SJCRH30 (cell line): ENCODE results near the gene ALG2. TPM values are rescaled to one million over a fixed set of nuclear protein-coding genes. Genes with fewer than 3 reads are reported as not detected.
"Not testable (repeated sequence)": the region's sequence is repeated elsewhere in the genome, so short reads cannot be mapped to it uniquely, and the experiment has no call there.

Experiments
- DNase-seq, 2 experiments: peaks; one replicate each; pipeline ENCODE4 v3.0.0-alpha.2; 2015 to 2020
- H3K27ac ChIP-seq: fragments of 250-450 bp; sonication (Bioruptor Pico); 2 replicates; pipeline ENCODE4 v1.5.1; 2020; ENCODE audit warnings: mild to moderate bottlenecking, moderate library complexity
- H3K27me3 ChIP-seq: fragments of 250-450 bp; sonication (Bioruptor Pico); 2 replicates; pipeline ENCODE4 v1.5.1; 2020; ENCODE audit warnings: mild to moderate bottlenecking, moderate library complexity
- H3K36me3 ChIP-seq: fragments of 250-450 bp; sonication (Bioruptor Pico); 2 replicates; pipeline ENCODE4 v1.5.1; 2020; ENCODE audit warnings: mild to moderate bottlenecking, moderate library complexity
- H3K4me1 ChIP-seq: fragments of 250-450 bp; sonication (Bioruptor Pico); 2 replicates; pipeline ENCODE4 v1.5.1; 2020; ENCODE audit warnings: mild to moderate bottlenecking, moderate library complexity
- H3K4me3 ChIP-seq: fragments of 250-450 bp; sonication (Bioruptor Pico); 2 replicates; pipeline ENCODE4 v1.5.1; 2020; ENCODE audit warnings: mild to moderate bottlenecking, moderate library complexity
- H3K9me3 ChIP-seq: fragments of 250-450 bp; sonication (Bioruptor Pico); replicated peaks from 2 replicates; pipeline ENCODE4 v1.5.1; 2020; ENCODE audit warnings: mild to moderate bottlenecking, moderate library complexity
- total RNA-seq: library from RNA; depleted of rRNA; stranded (reverse); fragments of >200 nt; shearing (Covaris generic); gene quantifications from 2 replicates; pipeline ENCODE4 v1.2.3, GENCODE V29; 2014

Gene ALG2
- total RNA-seq, 1 experiment from 2014 or later = 38.7 TPM

- no peak overlapping the region for H3K4me3 ChIP-seq
- no peaks in the 10 kb centered on the region for H3K36me3 ChIP-seq
- no peak overlapping the region; the same call in 1 of the 2 replicates for H3K27ac ChIP-seq
- H3K9me3 ChIP-seq = peaks cover 4% of the 10 kb centered on the region; the same call in 1 of the 2 replicates
- H3K27me3 ChIP-seq = no peaks in the 10 kb centered on the region
- no peak for DNase-seq
- peaks cover 11% of the 10 kb centered on the region for H3K4me1 ChIP-seq
Observed at GRCh38 chr9:99253134-99253533, 31.4 kb upstream of the ALG2 start.

GRCh38 chr9:99251157-99251556, 29.4 kb upstream of the ALG2 start:
- Histone ChIP-seq H3K36me3 (no peaks in the 10 kb centered on the region), H3K4me3 (no peak overlapping the region), H3K27ac (no peak overlapping the region), H3K27me3 (no peaks in the 10 kb centered on the region), H3K9me3 (peaks cover 4% of the 10 kb centered on the region; the same call in 1 of the 2 replicates), H3K4me1 (peaks cover 11% of the 10 kb centered on the region)
- no peak for DNase-seq

- Histone ChIP-seq H3K4me3 (no peak overlapping the region), H3K27ac (no peak overlapping the region)
- no peak for DNase-seq
Observed at GRCh38 chr9:99249619-99250018, 27.9 kb upstream of the ALG2 start.

GRCh38 chr9:99244344-99245260, 22.9 kb upstream of the ALG2 start:
- no peak for DNase-seq
- no peak overlapping the region for H3K4me3 ChIP-seq

More at GRCh38 chr9:99249619-99250018, 27.9 kb upstream of the ALG2 start:
- Histone ChIP-seq H3K9me3 (peaks cover 4% of the 10 kb centered on the region; the same call in 1 of the 2 replicates), H3K27me3 (no peaks in the 10 kb centered on the region), H3K4me1 (peaks cover 11% of the 10 kb centered on the region), H3K36me3 (0 out of 2 replicates have a peak, but pooled peaks cover 2% of the 10 kb centered on the region)

GRCh38 chr9:99241106-99241505, 19.4 kb upstream of the ALG2 start:
- Histone ChIP-seq H3K27ac (no peak overlapping the region), H3K36me3 (0 out of 2 replicates have a peak, but pooled peaks cover 2% of the 10 kb centered on the region), H3K4me1 (peaks cover 10% of the 10 kb centered on the region), H3K27me3 (no peaks in the 10 kb centered on the region), H3K9me3 (0 out of 2 replicates have a peak, but pooled peaks cover 2% of the 10 kb centered on the region), H3K4me3 (no peak overlapping the region)
- no peak for DNase-seq

More at GRCh38 chr9:99244344-99245260, 22.9 kb upstream of the ALG2 start:
- Histone ChIP-seq H3K27me3 (no peaks in the 10 kb centered on the region), H3K9me3 (0 out of 2 replicates have a peak, but pooled peaks cover 6% of the 10 kb centered on the region), H3K4me1 (peaks cover 6% of the 10 kb centered on the region), H3K27ac (no peak overlapping the region), H3K36me3 (0 out of 2 replicates have a peak, but pooled peaks cover 2% of the 10 kb centered on the region)

GRCh38 chr9:99239341-99240060, 17.8 kb upstream of the ALG2 start:
- Histone ChIP-seq H3K4me3 (no peak overlapping the region), H3K4me1 (peaks cover 10% of the 10 kb centered on the region), H3K27ac (no peak overlapping the region), H3K9me3 (0 out of 2 replicates have a peak, but pooled peaks cover 2% of the 10 kb centered on the region), H3K27me3 (no peaks in the 10 kb centered on the region), H3K36me3 (no peaks in the 10 kb centered on the region)
- peak; percentile 55 to 56 for DNase-seq

GRCh38 chr9:99238331-99238730, 16.6 kb upstream of the ALG2 start:
- Histone ChIP-seq H3K27me3 (no peaks in the 10 kb centered on the region), H3K36me3 (0 out of 2 replicates have a peak, but pooled peaks cover under 1% of the 10 kb centered on the region), H3K27ac (no peak overlapping the region), H3K9me3 (0 out of 2 replicates have a peak, but pooled peaks cover 2% of the 10 kb centered on the region), H3K4me3 (no peak overlapping the region), H3K4me1 (peaks cover 10% of the 10 kb centered on the region)
- DNase-seq = no peak

- H3K9me3 ChIP-seq, H3K27ac ChIP-seq, DNase-seq, H3K36me3 ChIP-seq, H3K27me3 ChIP-seq, H3K4me3 ChIP-seq: not testable (repeated sequence)
- H3K4me1 ChIP-seq = peaks cover 10% of the 10 kb centered on the region
Observed at GRCh38 chr9:99237849-99238248, 16.1 kb upstream of the ALG2 start.

- H3K4me1 ChIP-seq = peaks cover 13% of the 10 kb centered on the region
- 0 out of 2 replicates have a peak, but pooled peaks cover under 1% of the 10 kb centered on the region for H3K9me3 ChIP-seq
- H3K4me3 ChIP-seq = no peak overlapping the region
- H3K27ac ChIP-seq = no peak overlapping the region
- no peaks in the 10 kb centered on the region for H3K27me3 ChIP-seq
- peaks cover 10% of the 10 kb centered on the region for H3K36me3 ChIP-seq
- DNase-seq = no peak
Observed at GRCh38 chr9:99237356-99237755, 15.6 kb upstream of the ALG2 start.

- H3K27me3 ChIP-seq = no peaks in the 10 kb centered on the region
- peak in 1 of 2 experiments; percentile 20 for DNase-seq
- no peaks in the 10 kb centered on the region for H3K9me3 ChIP-seq
- H3K4me3 ChIP-seq = no peak overlapping the region
- H3K36me3 ChIP-seq = peaks cover 13% of the 10 kb centered on the region
- H3K4me1 ChIP-seq = peaks cover 13% of the 10 kb centered on the region
- H3K27ac ChIP-seq = no peak overlapping the region
Observed at GRCh38 chr9:99235926-99236634, 14.3 kb upstream of the ALG2 start.

GRCh38 chr9:99235069-99235468, 13.3 kb upstream of the ALG2 start:
- Histone ChIP-seq H3K27me3 (no peaks in the 10 kb centered on the region), H3K4me1 (peaks cover 11% of the 10 kb centered on the region), H3K36me3 (peaks cover 22% of the 10 kb centered on the region), H3K27ac (no peak overlapping the region), H3K4me3 (no peak overlapping the region), H3K9me3 (no peaks in the 10 kb centered on the region)
- no peak for DNase-seq

GRCh38 chr9:99234618-99235017, 12.9 kb upstream of the ALG2 start:
- DNase-seq = no peak
- H3K27me3 ChIP-seq = no peaks in the 10 kb centered on the region

GRCh38 chr9:99231711-99232110, 10.0 kb upstream of the ALG2 start:
- H3K4me1 ChIP-seq = peaks cover 3% of the 10 kb centered on the region; the same call in 1 of the 2 replicates
- peak; percentile 38 to 54 for DNase-seq
- H3K27me3 ChIP-seq = no peaks in the 10 kb centered on the region
- no peak overlapping the region for H3K4me3 ChIP-seq
- H3K27ac ChIP-seq = no peak overlapping the region
- peaks cover 43% of the 10 kb centered on the region for H3K36me3 ChIP-seq
- no peaks in the 10 kb centered on the region for H3K9me3 ChIP-seq

More at GRCh38 chr9:99234618-99235017, 12.9 kb upstream of the ALG2 start:
- no peak overlapping the region for H3K27ac ChIP-seq
- H3K9me3 ChIP-seq = no peaks in the 10 kb centered on the region
- no peak overlapping the region for H3K4me3 ChIP-seq
- peaks cover 7% of the 10 kb centered on the region for H3K4me1 ChIP-seq
- H3K36me3 ChIP-seq = peaks cover 25% of the 10 kb centered on the region

- Histone ChIP-seq H3K27ac (no peak overlapping the region), H3K36me3 (peaks cover 46% of the 10 kb centered on the region), H3K4me3 (no peak overlapping the region), H3K9me3 (no peaks in the 10 kb centered on the region), H3K27me3 (no peaks in the 10 kb centered on the region), H3K4me1 (peaks cover 3% of the 10 kb centered on the region; the same call in 1 of the 2 replicates)
- DNase-seq = no peak
Observed at GRCh38 chr9:99230206-99230605, 8.5 kb upstream of the ALG2 start.
